Parathyroid adenoma (tissue), 2 donors: ENCODE results near the gene RAVER2.
"Not testable (repeated sequence)": the region's sequence is repeated elsewhere in the genome, so short reads cannot be mapped to it uniquely, and the experiment has no call there.

Experiments
- H2AFZ ChIP-seq: fragments of 300-600 bp; sonication (generic); one replicate; pipeline ENCODE4 v1.7.0; 2017; ENCODE audit warnings: antibody characterized with exemption, mild to moderate bottlenecking
- H3K27ac ChIP-seq: fragments of 300-600 bp; sonication (generic); one replicate; pipeline ENCODE4 v1.7.0; 2017
- H3K27me3 ChIP-seq: fragments of 300-600 bp; sonication (generic); one replicate; pipeline ENCODE4 v1.7.0; 2017; ENCODE audit warnings: low read length; ENCODE audit not compliant: control insufficient read depth, insufficient read depth
- H3K36me3 ChIP-seq: fragments of 300-600 bp; sonication (generic); one replicate; pipeline ENCODE4 v1.7.0; 2017; ENCODE audit warnings: low read length; ENCODE audit not compliant: control insufficient read depth, insufficient read depth
- H3K4me1 ChIP-seq: fragments of 300-600 bp; sonication (generic); one replicate; pipeline ENCODE4 v1.7.0; 2017; ENCODE audit warnings: control low read depth
- H3K4me2 ChIP-seq: fragments of 300-600 bp; sonication (generic); one replicate; pipeline ENCODE4 v1.7.0; 2017; ENCODE audit warnings: low read length
- H3K4me3 ChIP-seq: fragments of 300-600 bp; sonication (generic); one replicate; pipeline ENCODE4 v1.7.0; 2017; ENCODE audit warnings: low read depth, low read length
- H3K79me2 ChIP-seq: fragments of 300-600 bp; sonication (generic); one replicate; pipeline ENCODE4 v1.7.0; 2017; ENCODE audit warnings: control low read depth
- H3K9ac ChIP-seq: fragments of 300-600 bp; sonication (generic); one replicate; pipeline ENCODE4 v1.7.0; 2017; ENCODE audit warnings: mild to moderate bottlenecking
- H3K9me3 ChIP-seq: fragments of 300-600 bp; sonication (generic); one replicate; pipeline ENCODE4 v1.7.0; 2017; ENCODE audit warnings: low read length; ENCODE audit not compliant: control insufficient read depth
- TF ChIP-seq, protein P1 (sequence below): fragments of 300-600 bp; sonication (generic); IDR thresholded peaks from one replicate; pipeline ENCODE4 v1.7.0; 2017; ENCODE audit warnings: antibody characterized with exemption, mild to moderate bottlenecking
- donor health status: primary hyperparathyroidism.

The RAVER2 gene

DNA sequence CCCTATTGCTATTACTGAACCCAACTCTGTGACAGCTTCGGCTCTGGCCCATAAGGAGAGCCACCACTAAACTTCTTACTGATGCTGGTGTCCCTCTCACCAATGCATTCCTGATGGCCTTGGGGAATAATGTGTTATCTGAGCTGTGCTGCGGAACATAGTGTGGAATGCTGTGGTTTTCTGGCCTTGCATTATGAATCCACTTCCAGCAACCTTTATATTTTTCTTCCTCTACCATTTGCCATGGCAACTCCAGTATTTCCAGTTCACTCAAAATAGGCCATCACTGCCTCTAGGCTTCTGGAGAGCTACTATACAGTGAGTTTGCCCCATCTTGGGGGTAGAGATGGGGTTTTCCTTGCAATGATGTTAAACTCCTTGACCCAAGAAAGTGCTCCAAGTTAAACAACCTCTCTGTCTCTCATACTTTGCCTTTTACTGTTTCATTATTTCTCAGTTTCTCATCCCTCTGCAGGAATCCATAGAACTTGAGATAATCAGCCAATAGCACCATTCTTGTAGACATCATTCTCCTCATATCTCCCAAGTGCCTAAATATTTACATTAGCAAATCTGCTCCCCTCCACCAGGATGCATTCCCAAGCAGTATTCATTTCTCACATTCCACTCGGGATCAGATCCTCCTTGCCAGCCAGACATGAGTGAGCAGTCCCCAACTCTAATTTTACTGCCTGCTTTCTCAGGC is 11.1 kb upstream of the RAVER2 start:
- Histone ChIP-seq H3K27ac (no peak overlapping the region), H2AFZ (no peak overlapping the region), H3K9me3 (no peaks in the 10 kb centered on the region), H3K79me2 (no peaks in the 10 kb centered on the region), H3K4me1 (no peaks in the 10 kb centered on the region), H3K4me3 (no peak overlapping the region), H3K4me2 (no peak overlapping the region), H3K9ac (no peak overlapping the region), H3K27me3 (no peaks in the 10 kb centered on the region), H3K36me3 (no peaks in the 10 kb centered on the region)
- TF ChIP-seq, protein P1, sequence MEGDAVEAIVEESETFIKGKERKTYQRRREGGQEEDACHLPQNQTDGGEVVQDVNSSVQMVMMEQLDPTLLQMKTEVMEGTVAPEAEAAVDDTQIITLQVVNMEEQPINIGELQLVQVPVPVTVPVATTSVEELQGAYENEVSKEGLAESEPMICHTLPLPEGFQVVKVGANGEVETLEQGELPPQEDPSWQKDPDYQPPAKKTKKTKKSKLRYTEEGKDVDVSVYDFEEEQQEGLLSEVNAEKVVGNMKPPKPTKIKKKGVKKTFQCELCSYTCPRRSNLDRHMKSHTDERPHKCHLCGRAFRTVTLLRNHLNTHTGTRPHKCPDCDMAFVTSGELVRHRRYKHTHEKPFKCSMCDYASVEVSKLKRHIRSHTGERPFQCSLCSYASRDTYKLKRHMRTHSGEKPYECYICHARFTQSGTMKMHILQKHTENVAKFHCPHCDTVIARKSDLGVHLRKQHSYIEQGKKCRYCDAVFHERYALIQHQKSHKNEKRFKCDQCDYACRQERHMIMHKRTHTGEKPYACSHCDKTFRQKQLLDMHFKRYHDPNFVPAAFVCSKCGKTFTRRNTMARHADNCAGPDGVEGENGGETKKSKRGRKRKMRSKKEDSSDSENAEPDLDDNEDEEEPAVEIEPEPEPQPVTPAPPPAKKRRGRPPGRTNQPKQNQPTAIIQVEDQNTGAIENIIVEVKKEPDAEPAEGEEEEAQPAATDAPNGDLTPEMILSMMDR: no peak

DNA sequence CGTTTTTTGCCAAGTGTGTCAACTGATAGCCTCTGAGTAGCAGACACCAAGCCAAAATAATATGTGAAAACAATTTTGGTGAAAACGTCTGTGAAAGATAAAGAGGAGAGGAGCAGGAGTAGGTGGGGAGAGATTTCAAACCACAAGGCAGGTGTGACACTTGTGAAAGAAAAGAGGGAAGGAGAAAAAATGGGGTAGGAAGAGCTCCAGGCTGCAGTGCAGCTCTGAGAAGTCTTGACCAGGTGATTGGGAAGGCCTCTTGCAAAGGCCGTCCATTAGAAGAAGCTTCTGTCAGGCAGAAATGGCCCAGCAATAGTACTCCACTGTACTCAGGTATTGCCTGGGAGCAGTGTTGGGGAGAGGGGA is 10.6 kb upstream of the RAVER2 start:
- Histone ChIP-seq H3K27ac (no peak overlapping the region), H2AFZ (no peak overlapping the region), H3K9me3 (no peaks in the 10 kb centered on the region), H3K36me3 (no peaks in the 10 kb centered on the region), H3K4me3 (no peak overlapping the region), H3K4me2 (no peak overlapping the region), H3K27me3 (no peaks in the 10 kb centered on the region), H3K79me2 (no peaks in the 10 kb centered on the region), H3K9ac (no peak overlapping the region), H3K4me1 (no peaks in the 10 kb centered on the region)
- TF ChIP-seq, protein P1: no peak

DNA sequence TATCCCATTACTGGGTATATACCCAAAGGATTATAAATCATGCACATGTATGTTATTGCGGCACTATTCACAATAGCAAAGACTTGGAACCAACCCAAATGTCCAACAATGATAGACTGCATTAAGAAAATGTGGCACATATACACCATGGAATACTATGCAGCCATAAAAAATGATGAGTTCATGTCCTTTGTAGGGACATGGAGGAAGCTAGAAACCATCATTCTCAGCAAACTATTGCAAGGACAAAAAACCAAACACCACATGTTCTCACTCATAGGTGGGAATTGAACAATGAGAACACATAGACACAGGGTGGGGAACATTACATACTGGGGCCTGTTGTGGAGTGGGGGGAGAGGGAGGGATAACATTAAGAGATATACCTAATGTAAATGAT is 4.2 kb upstream of the RAVER2 start:
- not testable (repeated sequence) for H3K79me2 ChIP-seq, H3K4me1 ChIP-seq, H3K27me3 ChIP-seq, H3K36me3 ChIP-seq, H3K27ac ChIP-seq, H2AFZ ChIP-seq, H3K4me3 ChIP-seq, H3K9me3 ChIP-seq, H3K4me2 ChIP-seq, H3K9ac ChIP-seq

DNA sequence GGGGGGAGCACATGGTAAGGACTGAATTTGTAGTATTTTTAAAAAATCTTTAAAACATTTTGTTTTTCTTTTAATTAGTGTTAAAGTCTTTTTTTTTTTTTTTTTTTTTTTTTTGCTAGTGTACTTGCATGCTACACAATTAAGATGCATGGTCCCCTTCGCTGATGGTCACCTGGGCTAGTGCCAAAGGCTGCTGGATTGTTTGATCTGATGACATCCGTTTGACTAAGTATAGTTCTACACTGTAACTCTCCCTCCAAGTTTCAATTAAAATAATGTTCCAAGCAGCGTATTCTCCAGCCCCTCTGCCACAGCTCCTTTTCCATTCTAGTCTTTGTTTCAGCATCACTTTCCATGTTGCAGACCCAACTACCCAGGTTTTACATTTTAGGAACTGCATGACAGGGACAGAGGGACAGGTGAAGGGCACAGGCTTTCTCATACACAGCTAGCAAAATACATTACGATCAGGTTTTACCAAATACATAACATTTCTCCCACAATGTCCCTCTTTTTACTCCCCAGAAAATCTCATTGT is 852 bp upstream of the RAVER2 start:
- H3K9ac ChIP-seq: no peak overlapping the region
- no peaks in the 10 kb centered on the region for H3K9me3 ChIP-seq
- TF ChIP-seq, protein P1: no peak
- H3K79me2 ChIP-seq: no peaks in the 10 kb centered on the region
- no peaks in the 10 kb centered on the region for H3K36me3 ChIP-seq
- no peaks in the 10 kb centered on the region for H3K4me1 ChIP-seq
- H3K4me3 ChIP-seq: peak overlapping the region; percentile 65
- peak overlapping the region; percentile 80 for H2AFZ ChIP-seq
- H3K27ac ChIP-seq: no peak overlapping the region
- H3K27me3 ChIP-seq: no peaks in the 10 kb centered on the region
- H3K4me2 ChIP-seq: peak overlapping the region; percentile 83

DNA sequence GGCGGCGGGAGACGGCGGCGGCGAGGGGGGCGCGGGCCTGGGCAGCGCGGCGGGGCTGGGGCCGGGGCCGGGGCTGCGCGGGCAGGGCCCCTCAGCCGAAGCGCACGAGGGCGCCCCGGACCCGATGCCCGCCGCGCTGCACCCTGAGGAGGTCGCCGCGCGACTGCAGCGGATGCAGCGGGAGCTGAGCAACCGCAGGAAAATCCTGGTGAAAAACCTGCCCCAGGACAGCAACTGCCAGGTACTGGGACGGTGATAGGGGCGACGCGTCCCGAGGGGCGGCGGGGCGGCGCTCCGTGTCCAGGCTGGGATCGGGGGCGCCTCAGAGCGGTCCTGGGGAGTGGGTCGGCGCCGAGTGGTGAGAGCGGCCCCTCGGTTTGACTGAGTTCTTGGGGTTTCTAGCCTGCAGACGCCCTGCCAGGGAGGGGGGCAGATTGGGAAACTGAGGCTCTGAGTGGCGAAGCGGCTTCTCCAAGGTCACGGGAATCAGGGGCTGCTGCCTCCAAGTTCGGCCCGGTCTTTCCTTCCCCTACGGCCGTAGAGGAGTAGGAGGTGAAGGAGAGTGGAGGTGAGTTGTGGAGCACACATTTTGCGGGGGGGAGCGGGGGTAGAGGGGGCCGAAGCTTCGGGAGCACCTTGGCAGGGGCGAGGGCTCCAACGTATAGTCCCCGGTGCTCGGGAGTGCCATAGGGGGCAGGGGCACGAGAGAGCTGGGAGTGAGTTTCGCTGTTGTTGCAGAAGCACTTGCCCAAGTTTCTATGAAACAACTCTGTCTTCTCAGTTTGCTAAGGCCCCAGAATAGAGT is 508 bp downstream of the RAVER2 start:
- TF ChIP-seq, protein P1: no peak
- H3K79me2 ChIP-seq: no peaks in the 10 kb centered on the region
- H3K9ac ChIP-seq: no peak overlapping the region
- no peaks in the 10 kb centered on the region for H3K27me3 ChIP-seq
- peak overlapping the region; percentile 88 for H3K4me2 ChIP-seq
- peak overlapping the region; percentile 72 for H3K4me3 ChIP-seq
- H2AFZ ChIP-seq: peak overlapping the region; percentile 77
- H3K36me3 ChIP-seq: no peaks in the 10 kb centered on the region
- H3K9me3 ChIP-seq: no peaks in the 10 kb centered on the region
- peak overlapping the region; percentile 76 for H3K27ac ChIP-seq
- H3K4me1 ChIP-seq: no peaks in the 10 kb centered on the region
